ENCODE results near the gene TBX1. TPM values are rescaled to one million over a fixed set of nuclear protein-coding genes. Genes with fewer than 3 reads are reported as not detected.
A peak's percentile ranks its signal among the peaks of the same experiment; 100 is the strongest.

The TBX1 gene
- polyA plus RNA-seq, 3 donors: not detected

- Histone ChIP-seq H4K20me1 (ENCODE audit: insufficient read depth, low read length) (no peaks in the 10 kb centered on the region), H3K4me1 (ENCODE audit: control insufficient read depth in 1 of 2, insufficient read depth in 2 of 2, low read length in 2 of 2) (peaks cover 0 to 5% of the 10 kb centered on the region in 2 donors), H3K9me3 (replicated peaks in 1 of 2; ENCODE audit: control insufficient read depth in 1 of 2, insufficient read depth in 1 of 2, low read length in 2 of 2) (no peaks in the 10 kb centered on the region), H3K36me3 (replicated peaks in 1 of 2; ENCODE audit: control insufficient read depth in 1 of 2, insufficient read depth in 2 of 2, low read length in 2 of 2) (no peaks in the 10 kb centered on the region), H3K4me2 (replicated peaks; ENCODE audit: extremely low read depth, low read length, poor library complexity, severe bottlenecking) (no peak overlapping the region), H3K27ac (ENCODE audit: low read depth in 1 of 2, low read length in 2 of 2) (no peak overlapping the region), H3K27me3 (ENCODE audit: control insufficient read depth in 2 of 2, insufficient read depth in 2 of 2, low read length in 2 of 2) (no peaks in the 10 kb centered on the region), H3K4me3 (replicated peaks in 1 of 3; ENCODE audit: low read depth in 2 of 3, low read length in 3 of 3) (no peak overlapping the region), H3K79me2 (ENCODE audit: insufficient read depth, low read length) (no peaks in the 10 kb centered on the region), H2AFZ (ENCODE audit: insufficient read depth, low read depth, low read length, poor library complexity, severe bottlenecking) (no peak overlapping the region), H3K9ac (ENCODE audit: insufficient read depth, low read length, poor library complexity, severe bottlenecking) (no peak overlapping the region)
- Mint-ChIP-seq H3K4me3 (peak overlapping the region in 1 of 2 donors; percentile 29), H3K4me1 (peaks cover 13% of the 10 kb centered on the region), H3K27ac (no peak overlapping the region), H3K9me3 (peaks cover 0 to 1% (median 0%) of the 10 kb centered on the region in 7 donors), H3K36me3 (no peaks in the 10 kb centered on the region), H3K27me3 (ENCODE audit: low read depth in 3 of 3) (peaks cover 9 to 40% (median 14%) of the 10 kb centered on the region in 3 donors)
- no peak for DNase-seq
- 100% methylated on average over 3 of the region's 10 CpGs for WGBS (ENCODE audit: insufficient coverage)
- TF ChIP-seq CTCF (IDR thresholded peaks at IDR 0.05): no peak
- intact Hi-C loops (cut with micrococcal nuclease): no loop called here
These were observed 18.4 kb downstream of the TBX1 start for GRCh38 chr22:19779011-19779421.

GRCh38 chr22:19779685-19780268 is 19.2 kb downstream of the TBX1 start:
- Histone ChIP-seq H3K79me2 (ENCODE audit: insufficient read depth, low read length) (no peaks in the 10 kb centered on the region), H3K36me3 (replicated peaks in 1 of 2; ENCODE audit: control insufficient read depth in 1 of 2, insufficient read depth in 2 of 2, low read length in 2 of 2) (no peaks in the 10 kb centered on the region), H2AFZ (ENCODE audit: insufficient read depth, low read depth, low read length, poor library complexity, severe bottlenecking) (no peak overlapping the region), H3K27ac (ENCODE audit: low read depth in 1 of 2, low read length in 2 of 2) (no peak overlapping the region), H3K9ac (ENCODE audit: insufficient read depth, low read length, poor library complexity, severe bottlenecking) (no peak overlapping the region), H3K27me3 (ENCODE audit: control insufficient read depth in 2 of 2, insufficient read depth in 2 of 2, low read length in 2 of 2) (no peaks in the 10 kb centered on the region), H3K9me3 (replicated peaks in 1 of 2; ENCODE audit: control insufficient read depth in 1 of 2, insufficient read depth in 1 of 2, low read length in 2 of 2) (no peaks in the 10 kb centered on the region), H3K4me1 (ENCODE audit: control insufficient read depth in 1 of 2, insufficient read depth in 2 of 2, low read length in 2 of 2) (peaks cover 0 to 5% of the 10 kb centered on the region in 2 donors), H4K20me1 (ENCODE audit: insufficient read depth, low read length) (no peaks in the 10 kb centered on the region), H3K4me2 (replicated peaks; ENCODE audit: extremely low read depth, low read length, poor library complexity, severe bottlenecking) (no peak overlapping the region), H3K4me3 (replicated peaks in 1 of 3; ENCODE audit: low read depth in 2 of 3, low read length in 3 of 3) (no peak overlapping the region)
- no peak for TF ChIP-seq CTCF (IDR thresholded peaks at IDR 0.05)
- intact Hi-C loops (cut with micrococcal nuclease): no loop called here
- Mint-ChIP-seq H3K4me3 (no peak overlapping the region), H3K27me3 (ENCODE audit: low read depth in 3 of 3) (peaks cover 9 to 40% (median 13%) of the 10 kb centered on the region in 3 donors), H3K27ac (no peak overlapping the region), H3K36me3 (no peaks in the 10 kb centered on the region), H3K4me1 (peaks cover 13% of the 10 kb centered on the region), H3K9me3 (peaks cover 0 to 1% (median 0%) of the 10 kb centered on the region in 7 donors)
- no peak for DNase-seq
- 98% methylated on average over 11 of the region's 13 CpGs for WGBS (ENCODE audit: insufficient coverage)

Data from CD14-positive monocyte (primary cell).